ENCODE measurements around the gene SERPINA3.

- TF ChIP-seq CTCF (optimal IDR thresholded peaks at IDR 0.05 in 1 of 3, IDR thresholded peaks at IDR 0.05 in 1 of 3, conservative IDR thresholded peaks at IDR 0.05 in 1 of 3; ENCODE audit: extremely low read depth in 1 of 3, insufficient read depth in 2 of 3, low read length in 3 of 3) (no peak), EZH2 (IDR thresholded peaks at IDR 0.05; ENCODE audit: low read length) (no peak)
Observed at GRCh38 chr14:94656043-94656442, 43.9 kb downstream of the SERPINA3 start.
